HepG2 (cell line): ENCODE results near the gene PHLPP2. TPM values are rescaled to one million over a fixed set of nuclear protein-coding genes. Genes with fewer than 3 reads are reported as not detected.
A peak's percentile ranks its signal among the peaks of the same experiment; 100 is the strongest.

Experiments used
- AHR ChIP-seq: IDR thresholded peaks from 2 replicates; pipeline ENCODE4 v1.6.1; 2018; ENCODE audit warnings: missing genetic modification reagents, missing compliant biosample characterization
- ARNTL ChIP-seq: sonication (generic); formaldehyde crosslinking; IDR thresholded peaks from 2 replicates; pipeline ENCODE4 v1.4.0; 2020; ENCODE audit warnings: mild to moderate bottlenecking, missing genetic modification reagents
- EP300 ChIP-seq, 3 experiments: sonication (generic) in 1 of 3; formaldehyde crosslinking in 1 of 3; IDR thresholded peaks; 2 replicates each; pipeline versions ENCODE4 v1.5.1 to v1.6.1; 2011 to 2020; ENCODE audit warnings: low read depth in 2 of 3, low read length in 2 of 3, borderline replicate concordance in 1 of 3, improper control_type of control experiment in 1 of 3, mild to moderate bottlenecking in 1 of 3, missing genetic modification reagents in 1 of 3, moderate library complexity in 1 of 3
- ETV6 ChIP-seq: sonication (generic); formaldehyde crosslinking; conservative IDR thresholded peaks from 2 replicates; pipeline ENCODE4 v1.4.0; 2020; ENCODE audit warnings: missing genetic modification reagents
- GATA4 ChIP-seq: sonication (generic); IDR thresholded peaks from 2 replicates; pipeline ENCODE4 v1.6.1; 2016; ENCODE audit warnings: antibody characterized with exemption, low read depth, borderline replicate concordance
- HOXA3 ChIP-seq: sonication (generic); formaldehyde crosslinking; IDR thresholded peaks from 2 replicates; pipeline ENCODE4 v1.5.0; 2020; ENCODE audit warnings: missing genetic modification reagents
- KLF15 ChIP-seq: sonication (generic); formaldehyde crosslinking; IDR thresholded peaks from 2 replicates; pipeline ENCODE4 v1.8.1; 2023; ENCODE audit warnings: borderline replicate concordance, mild to moderate bottlenecking, inconsistent platforms, missing genetic modification reagents, mixed read lengths
- LRRFIP1 ChIP-seq: sonication (generic); formaldehyde crosslinking; conservative IDR thresholded peaks from 2 replicates; pipeline ENCODE4 v1.4.0; 2020; ENCODE audit warnings: missing genetic modification reagents
- MATR3 ChIP-seq: sonication (generic); formaldehyde crosslinking; IDR thresholded peaks from 2 replicates; pipeline ENCODE4 v1.4.0; 2020; ENCODE audit warnings: missing genetic modification reagents
- NFE2L2 ChIP-seq: fragments of 150-350 bp; IDR thresholded peaks from 2 replicates; pipeline ENCODE4 v1.6.1; 2014; ENCODE audit warnings: low read length
- SCMH1 ChIP-seq: sonication (generic); formaldehyde crosslinking; IDR thresholded peaks from 2 replicates; pipeline ENCODE4 v1.9.0; 2021; ENCODE audit warnings: missing genetic modification reagents, mild to moderate bottlenecking, borderline replicate concordance
- SRSF1 ChIP-seq: fragments of 200-400 bp; formaldehyde crosslinking; optimal IDR thresholded peaks from 2 replicates; pipeline ENCODE3; 2017; ENCODE audit warnings: mild to moderate bottlenecking, low read depth, low read length, moderate library complexity
- TGIF2 ChIP-seq: IDR thresholded peaks from 2 replicates; pipeline ENCODE4 v1.6.1; 2016; ENCODE audit warnings: control low read depth, missing compliant biosample characterization
- TSC22D2 ChIP-seq: sonication (generic); formaldehyde crosslinking; IDR thresholded peaks from 2 replicates; pipeline ENCODE4 v1.5.1; 2020; ENCODE audit warnings: missing genetic modification reagents, mild to moderate bottlenecking, borderline replicate concordance
- ZBTB39 ChIP-seq: sonication (generic); formaldehyde crosslinking; IDR thresholded peaks from 2 replicates; pipeline ENCODE4 v1.5.0; 2020; ENCODE audit warnings: missing genetic modification reagents
- ZFX ChIP-seq: sonication (generic); formaldehyde crosslinking; IDR thresholded peaks from 2 replicates; pipeline ENCODE4 v1.4.0; 2020; ENCODE audit warnings: mild to moderate bottlenecking, low read depth, missing genetic modification reagents, moderate library complexity
- ZNF12 ChIP-seq: sonication (generic); formaldehyde crosslinking; IDR thresholded peaks from 2 replicates; pipeline ENCODE4 v1.5.0; 2020; ENCODE audit warnings: missing genetic modification reagents
- ZNF512B ChIP-seq: sonication (generic); formaldehyde crosslinking; IDR thresholded peaks from 2 replicates; pipeline ENCODE4 v1.5.1; 2020; ENCODE audit warnings: missing genetic modification reagents, mild to moderate bottlenecking, borderline replicate concordance
- ZNF550 ChIP-seq: sonication (generic); formaldehyde crosslinking; IDR thresholded peaks from 2 replicates; pipeline ENCODE4 v1.4.0; 2020; ENCODE audit warnings: mild to moderate bottlenecking, missing genetic modification reagents, borderline replicate concordance
- ZNF557 ChIP-seq: sonication (generic); formaldehyde crosslinking; IDR thresholded peaks from 2 replicates; pipeline ENCODE4 v1.4.0; 2020; ENCODE audit warnings: missing genetic modification reagents
- ZNF605 ChIP-seq: sonication (generic); formaldehyde crosslinking; IDR thresholded peaks from 2 replicates; pipeline ENCODE4 v1.8.0; 2022; ENCODE audit warnings: mild to moderate bottlenecking, missing genetic modification reagents
- ZNF850 ChIP-seq: sonication (generic); formaldehyde crosslinking; conservative IDR thresholded peaks from 2 replicates; pipeline ENCODE4 v1.9.0; 2021; ENCODE audit warnings: mild to moderate bottlenecking, missing genetic modification reagents
- ZSCAN12 ChIP-seq: sonication (generic); formaldehyde crosslinking; IDR thresholded peaks from 2 replicates; pipeline ENCODE4 v1.9.0; 2021; ENCODE audit warnings: mild to moderate bottlenecking, missing genetic modification reagents
- polyA plus RNA-seq, 8 experiments: library from polyadenylated mRNA; depleted of rRNA in 3 of 8; stranded (reverse) in 7 of 8; unstranded in 1 of 8; fragments of >200 nt; fragmentation: Illumina TruSeq in 4 of 8; extraction: Trizol in 4 of 8; gene quantifications; 2 replicates each; pipeline versions ENCODE4 v1.2.1 to v1.2.3, GENCODE V29; 2011 to 2016; ENCODE audit warnings: low read depth in 4 of 8, missing spikeins in 1 of 8, mixed read lengths in 1 of 8; ENCODE audit not compliant: insufficient read depth in 1 of 8
- total RNA-seq, 5 experiments: library from RNA; depleted of rRNA; stranded (reverse); fragments of >200 nt; fragmentation: Illumina TruSeq; extraction: Trizol; gene quantifications; 2 replicates each; pipeline ENCODE4 v1.2.3, GENCODE V29; 2016; ENCODE audit warnings: low read depth in 1 of 5

PHLPP2 gene
- total and polyA plus RNA-seq, 2 of the 13 experiments (the other 11 are each of a cell fraction or from before 2014, with no cell fraction given), result 8.9 TPM

GRCh38 chr16:71670537-71670936 lies 54.0 kb downstream of the PHLPP2 start (continued):
- TF ChIP-seq TSC22D2 (CRISPR knock-in tag) (no peak), SCMH1 (CRISPR knock-in tag) (no peak), EP300 (IDR thresholded peaks at IDR 0.05; ENCODE audit: low read depth in 2 of 2, low read length in 2 of 2) (peak; percentile 56 to 62; a peak in 3 of 4 replicates), EP300 (CRISPR knock-in tag; IDR thresholded peaks at IDR 0.05; ENCODE audit: borderline replicate concordance) (no peak), LRRFIP1 (CRISPR knock-in tag) (no peak), ZNF850 (CRISPR knock-in tag) (no peak), NFE2L2 (no peak), ZBTB39 (CRISPR knock-in tag) (no peak), TGIF2 (CRISPR knock-in tag) (0 out of 2 replicates have a peak, but pooled peaks have one; percentile 47), KLF15 (CRISPR knock-in tag) (no peak), HOXA3 (CRISPR knock-in tag) (peak; percentile 40; the same call in 1 of the 2 replicates), AHR (no peak), ARNTL (CRISPR knock-in tag) (peak; percentile 60; the same call in 1 of the 2 replicates), ZSCAN12 (no peak), ETV6 (CRISPR knock-in tag) (no peak), MATR3 (CRISPR knock-in tag) (no peak), ZNF512B (CRISPR knock-in tag) (0 out of 2 replicates have a peak, but pooled peaks have one; percentile 63), SRSF1 (no peak), ZNF557 (CRISPR knock-in tag) (no peak), ZNF605 (CRISPR knock-in tag) (peak; percentile 69; the same call in 1 of the 2 replicates), ZFX (peak; percentile 28; the same call in 1 of the 2 replicates), ZNF12 (CRISPR knock-in tag) (no peak), GATA4 (no peak), ZNF550 (CRISPR knock-in tag) (no peak)
